Erythroblast (primary cell): ENCODE results near the gene NRIP1.

Source experiments
- GATA1 ChIP-seq: IDR thresholded peaks from 2 replicates; pipeline ENCODE4 v1.6.1; 2011; ENCODE audit warnings: low read depth, mild to moderate bottlenecking, control low read depth, low read length, moderate library complexity
- POLR2A ChIP-seq: IDR thresholded peaks from 2 replicates; pipeline ENCODE4 v1.6.1; 2011; ENCODE audit warnings: mild to moderate bottlenecking, low read length

DNA sequence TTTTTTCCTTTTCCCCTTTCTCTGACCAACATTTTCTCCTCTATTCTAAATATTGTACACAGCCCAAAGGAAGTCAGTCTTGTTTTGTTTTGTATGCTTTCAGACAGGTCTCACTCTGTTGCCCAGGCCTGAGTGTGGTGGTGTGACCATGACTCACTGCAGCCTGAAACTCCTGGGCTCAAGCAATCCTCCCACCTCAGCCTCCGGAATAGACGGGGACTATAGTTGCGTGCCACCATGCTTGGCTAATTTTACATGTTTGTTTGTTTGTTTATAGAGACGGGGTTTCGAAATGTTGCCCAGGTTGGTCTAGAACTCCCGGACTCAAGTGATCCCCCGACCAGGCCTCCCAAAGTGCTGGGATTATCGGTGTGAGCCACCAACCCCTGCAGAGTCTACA, 72.8 kb downstream of the NRIP1 start:
- TF ChIP-seq POLR2A, result no peak
- TF ChIP-seq GATA1, result no peak
